Superior temporal gyrus (tissue), 1 donor: Measurements from ENCODE around the gene ADCY9.
"Not testable (repeated sequence)": the region's sequence is repeated elsewhere in the genome, so short reads cannot be mapped to it uniquely, and the experiment has no call there.

ENCODE experiments used
- DNase-seq: peaks from one replicate; pipeline ENCODE4 v3.0.0-alpha.2; 2016; ENCODE audit errors: extremely low spot score

Gene ADCY9

GRCh38 chr16:4116325-4117249 lies at the start of gene ADCY9:
ADCY9 (minus strand) TSS chr16:4116442; CDS start chr16:4115442, 1,000 bp downstream.
- DNase-seq, result peak; percentile 20

- no peak for DNase-seq
Measured at GRCh38 chr16:4160658-4161430, 44.6 kb upstream of the ADCY9 start.

GRCh38 chr16:4159726-4160125 lies 43.5 kb upstream of the ADCY9 start:
- DNase-seq, result no peak

- no peak for DNase-seq
Measured at GRCh38 chr16:4158143-4159093, 42.2 kb upstream of the ADCY9 start.

- no peak for DNase-seq
Measured at GRCh38 chr16:4157376-4157825, 41.2 kb upstream of the ADCY9 start.

GRCh38 chr16:4156503-4156902 lies 40.3 kb upstream of the ADCY9 start:
- not testable (repeated sequence) for DNase-seq

- not testable (repeated sequence) for DNase-seq
Measured at GRCh38 chr16:4153364-4153763, 37.1 kb upstream of the ADCY9 start.

- no peak for DNase-seq
Measured at GRCh38 chr16:4152267-4152666, 36.0 kb upstream of the ADCY9 start.

GRCh38 chr16:4147236-4147635 lies 31.0 kb upstream of the ADCY9 start:
- DNase-seq, result no peak

GRCh38 chr16:4142268-4142667 lies 26.0 kb upstream of the ADCY9 start:
- no peak for DNase-seq

- no peak for DNase-seq
Measured at GRCh38 chr16:4141604-4142003, 25.4 kb upstream of the ADCY9 start.

GRCh38 chr16:4140652-4141051 lies 24.4 kb upstream of the ADCY9 start:
- DNase-seq, result no peak

GRCh38 chr16:4139968-4140367 lies 23.7 kb upstream of the ADCY9 start:
- DNase-seq, result no peak

- no peak for DNase-seq
Measured at GRCh38 chr16:4138713-4139112, 22.5 kb upstream of the ADCY9 start.

GRCh38 chr16:4137438-4137837 lies 21.2 kb upstream of the ADCY9 start:
- DNase-seq, result no peak

GRCh38 chr16:4136229-4136813 lies 20.1 kb upstream of the ADCY9 start:
- DNase-seq, result no peak

- DNase-seq, result no peak
Measured at GRCh38 chr16:4135537-4135936, 19.3 kb upstream of the ADCY9 start.

- DNase-seq, result no peak
Measured at GRCh38 chr16:4133897-4134372, 17.7 kb upstream of the ADCY9 start.

- no peak for DNase-seq
Measured at GRCh38 chr16:4131621-4132020, 15.4 kb upstream of the ADCY9 start.

GRCh38 chr16:4124535-4125294 lies 8.5 kb upstream of the ADCY9 start:
- no peak for DNase-seq
